GM18519 (cell line): ENCODE data around the gene PPP6R2.

ENCODE experiments used
- ATAC-seq: cut with Tn5 transposase; IDR thresholded peaks from one replicate; pipeline ENCODE4 v1.9.1; 2021; ENCODE audit warnings: mild to moderate bottlenecking, moderate library complexity; ENCODE audit not compliant: unreplicated experiment, low FRiP score

Gene PPP6R2, protein sequence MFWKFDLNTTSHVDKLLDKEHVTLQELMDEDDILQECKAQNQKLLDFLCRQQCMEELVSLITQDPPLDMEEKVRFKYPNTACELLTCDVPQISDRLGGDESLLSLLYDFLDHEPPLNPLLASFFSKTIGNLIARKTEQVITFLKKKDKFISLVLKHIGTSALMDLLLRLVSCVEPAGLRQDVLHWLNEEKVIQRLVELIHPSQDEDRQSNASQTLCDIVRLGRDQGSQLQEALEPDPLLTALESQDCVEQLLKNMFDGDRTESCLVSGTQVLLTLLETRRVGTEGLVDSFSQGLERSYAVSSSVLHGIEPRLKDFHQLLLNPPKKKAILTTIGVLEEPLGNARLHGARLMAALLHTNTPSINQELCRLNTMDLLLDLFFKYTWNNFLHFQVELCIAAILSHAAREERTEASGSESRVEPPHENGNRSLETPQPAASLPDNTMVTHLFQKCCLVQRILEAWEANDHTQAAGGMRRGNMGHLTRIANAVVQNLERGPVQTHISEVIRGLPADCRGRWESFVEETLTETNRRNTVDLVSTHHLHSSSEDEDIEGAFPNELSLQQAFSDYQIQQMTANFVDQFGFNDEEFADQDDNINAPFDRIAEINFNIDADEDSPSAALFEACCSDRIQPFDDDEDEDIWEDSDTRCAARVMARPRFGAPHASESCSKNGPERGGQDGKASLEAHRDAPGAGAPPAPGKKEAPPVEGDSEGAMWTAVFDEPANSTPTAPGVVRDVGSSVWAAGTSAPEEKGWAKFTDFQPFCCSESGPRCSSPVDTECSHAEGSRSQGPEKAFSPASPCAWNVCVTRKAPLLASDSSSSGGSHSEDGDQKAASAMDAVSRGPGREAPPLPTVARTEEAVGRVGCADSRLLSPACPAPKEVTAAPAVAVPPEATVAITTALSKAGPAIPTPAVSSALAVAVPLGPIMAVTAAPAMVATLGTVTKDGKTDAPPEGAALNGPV

DNA sequence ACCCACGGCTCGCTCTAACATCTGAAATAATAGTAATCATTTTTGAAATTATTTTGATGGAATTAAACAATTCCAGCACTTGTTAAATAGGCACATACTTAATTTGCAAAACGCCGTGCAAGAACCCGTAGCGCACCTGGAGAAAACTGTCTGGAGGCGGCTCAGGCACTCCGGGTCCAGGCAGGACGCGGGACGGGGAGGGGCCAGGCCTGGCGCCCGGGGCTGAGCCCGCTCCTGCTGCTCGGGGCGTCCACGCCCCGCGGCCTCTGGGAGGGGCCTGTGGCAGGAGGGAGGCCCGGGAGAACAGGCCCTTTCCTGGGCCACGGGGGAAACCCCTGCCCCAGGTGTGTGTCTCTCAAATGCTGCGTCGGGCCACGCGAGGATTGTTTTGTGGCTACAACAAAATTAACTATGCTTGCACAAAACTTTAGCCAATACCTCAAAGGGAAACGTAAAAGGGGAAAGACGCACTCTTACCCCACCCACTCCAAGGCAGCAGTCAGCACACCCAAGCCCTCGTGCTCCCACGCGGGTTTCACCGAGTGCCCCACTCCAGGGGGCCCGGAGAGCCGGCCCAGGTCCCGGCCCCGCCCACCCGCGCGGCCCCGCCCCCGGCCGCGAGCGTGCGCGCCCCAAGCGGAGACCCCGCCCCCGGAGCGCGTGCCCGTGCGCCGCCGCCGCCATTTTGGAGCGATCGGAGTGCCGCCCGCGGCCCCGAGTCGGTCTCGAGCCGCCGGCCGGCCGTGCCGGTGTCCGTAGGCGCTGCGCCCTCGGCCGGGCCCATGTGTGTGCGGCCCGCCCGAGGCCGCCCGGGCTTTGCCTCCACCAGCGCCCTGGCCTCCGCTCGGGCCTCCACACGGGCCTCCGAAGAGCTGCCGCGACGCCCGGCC, at the start of gene PPP6R2:
PPP6R2 (plus strand) TSS at position 677 of the 890 bp plus-strand sequence. CDS start 50,582 bp downstream, outside the sequence.
- no peak for ATAC-seq

DNA sequence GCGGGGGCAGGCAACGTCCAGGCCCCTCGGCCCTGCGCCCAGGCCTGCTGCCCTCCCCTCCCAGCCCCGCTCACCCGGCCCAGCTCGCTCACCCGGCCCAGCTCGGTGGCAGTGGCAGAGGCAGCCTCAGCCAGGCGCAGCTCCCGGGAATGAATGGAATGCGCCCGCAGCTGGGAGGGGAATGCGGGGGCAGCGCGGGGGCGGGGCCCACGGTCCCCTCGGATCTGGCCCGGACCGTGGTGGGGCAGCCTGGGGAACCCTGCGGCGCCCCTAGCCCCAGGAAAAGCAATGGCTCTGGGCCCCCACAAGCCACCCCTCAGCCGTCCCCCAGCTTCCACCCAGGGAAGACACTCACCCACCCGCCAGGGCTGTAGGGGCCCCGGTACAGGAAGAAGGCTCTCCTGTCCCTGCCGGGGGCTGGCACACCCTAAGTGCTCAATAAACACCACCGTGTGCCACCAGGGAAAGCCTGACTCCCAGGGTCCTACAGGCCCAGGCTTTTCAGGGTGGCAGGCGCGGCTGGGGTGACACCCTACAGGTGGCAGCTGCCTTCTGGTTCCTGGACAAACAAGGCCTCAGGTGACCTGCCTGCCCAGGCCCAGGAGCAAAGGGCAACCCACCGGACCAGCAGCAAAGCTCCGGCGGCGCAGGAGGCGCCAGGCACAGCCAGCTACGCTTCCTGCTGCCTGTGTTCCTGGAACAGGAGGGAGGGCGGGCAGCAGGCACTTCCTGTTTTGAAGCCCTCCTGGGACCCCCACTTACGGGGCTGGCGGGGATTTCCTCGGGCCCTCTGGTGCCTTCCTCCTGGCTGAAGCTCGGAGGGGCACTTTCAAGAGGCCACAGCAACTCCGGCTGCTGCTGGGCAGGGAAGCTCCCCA, 49.4 kb upstream of the PPP6R2 start:
- ATAC-seq, result no peak

DNA sequence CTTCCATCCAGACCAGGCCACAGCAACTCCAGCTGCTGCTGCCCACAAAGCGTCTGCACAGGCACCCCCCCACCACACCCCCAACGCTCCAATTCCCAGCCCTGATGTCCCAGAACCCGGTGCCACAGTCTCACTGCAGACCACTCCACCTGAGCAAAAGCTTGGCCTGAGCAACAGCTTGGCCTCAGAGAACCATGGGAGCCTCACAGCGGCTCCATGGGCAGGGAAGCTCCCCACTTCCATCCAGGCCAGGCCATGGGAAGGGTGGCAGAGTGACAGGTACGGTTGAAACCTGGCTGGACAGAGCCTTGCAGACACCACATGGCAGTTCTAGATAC, 48.8 kb upstream of the PPP6R2 start:
- ATAC-seq, result no peak

DNA sequence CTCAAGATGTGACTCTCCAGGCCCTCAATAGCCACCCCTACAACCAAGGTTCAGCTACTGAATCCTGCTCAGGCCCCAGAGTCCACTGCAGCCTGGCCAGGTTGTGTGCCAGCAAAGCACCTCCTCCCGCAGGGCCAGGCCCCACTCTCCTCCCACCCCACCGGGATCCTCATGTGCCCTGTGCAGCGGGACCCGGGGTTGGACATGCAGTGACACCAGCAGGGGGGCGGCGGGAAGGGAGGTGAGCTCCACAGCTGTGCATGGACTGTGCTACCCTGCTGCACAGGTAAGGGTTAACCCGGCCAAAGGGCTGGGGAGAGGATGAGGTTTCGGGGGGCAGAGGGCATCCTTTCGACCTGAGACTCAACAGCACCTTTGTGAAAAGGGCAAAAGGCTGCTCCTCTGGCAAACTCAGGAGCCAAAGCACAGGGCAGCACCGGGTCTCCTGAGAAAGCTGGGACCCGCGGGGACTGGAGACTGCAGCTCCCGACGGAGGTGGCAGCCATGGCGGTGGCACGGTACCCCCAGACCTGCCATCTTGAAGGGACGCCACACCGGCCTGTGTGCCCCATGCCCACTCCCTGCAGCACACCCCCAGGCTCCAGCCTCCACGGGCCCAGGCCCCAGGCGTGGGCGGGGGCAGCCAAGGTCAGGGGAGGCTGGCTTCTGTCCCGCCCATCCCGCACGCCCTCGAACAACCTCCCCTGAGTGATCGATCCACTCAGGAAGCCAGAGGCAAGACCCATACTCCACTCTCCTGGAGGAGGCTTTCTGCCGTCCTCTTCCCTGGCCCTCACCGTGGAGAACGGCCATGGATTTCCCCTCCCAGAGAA, 46.3 kb upstream of the PPP6R2 start:
- no peak for ATAC-seq

DNA sequence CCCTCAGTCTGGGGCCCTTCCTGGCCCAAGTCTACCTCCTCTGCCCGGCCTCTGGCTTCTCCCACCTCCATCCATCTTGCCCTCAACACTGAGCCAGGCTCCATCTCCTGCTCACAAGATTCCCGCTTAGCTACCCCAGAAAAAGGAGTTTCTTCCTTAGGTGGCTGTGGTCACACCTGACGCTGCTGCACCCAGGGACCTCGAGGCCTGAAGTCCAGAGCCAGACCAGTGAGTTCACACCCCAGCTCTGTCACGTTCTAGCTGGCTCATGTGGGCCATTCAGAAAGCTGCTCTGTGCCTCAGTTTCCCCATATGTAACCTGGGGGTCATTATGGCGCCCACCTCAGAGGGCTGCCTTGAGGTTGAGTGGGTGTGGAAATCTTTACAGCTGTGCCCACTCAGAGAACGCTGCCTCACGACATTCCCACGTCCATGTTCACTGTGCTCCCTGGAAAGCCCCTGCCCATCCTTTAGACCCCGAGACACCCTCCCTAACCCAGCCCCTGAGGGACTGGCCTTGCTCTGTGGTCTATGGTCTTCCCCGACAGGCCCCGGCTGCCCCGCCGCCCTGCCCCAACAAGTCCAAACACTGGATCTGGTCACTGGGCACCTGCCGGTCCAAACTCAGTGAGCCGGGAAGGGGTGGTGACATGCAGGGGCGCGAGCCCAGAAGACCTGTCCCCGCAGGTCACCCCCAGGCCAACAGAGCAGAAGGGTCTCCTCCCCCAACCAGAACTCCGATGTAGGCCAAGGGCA, 45.4 kb upstream of the PPP6R2 start:
- no peak for ATAC-seq

DNA sequence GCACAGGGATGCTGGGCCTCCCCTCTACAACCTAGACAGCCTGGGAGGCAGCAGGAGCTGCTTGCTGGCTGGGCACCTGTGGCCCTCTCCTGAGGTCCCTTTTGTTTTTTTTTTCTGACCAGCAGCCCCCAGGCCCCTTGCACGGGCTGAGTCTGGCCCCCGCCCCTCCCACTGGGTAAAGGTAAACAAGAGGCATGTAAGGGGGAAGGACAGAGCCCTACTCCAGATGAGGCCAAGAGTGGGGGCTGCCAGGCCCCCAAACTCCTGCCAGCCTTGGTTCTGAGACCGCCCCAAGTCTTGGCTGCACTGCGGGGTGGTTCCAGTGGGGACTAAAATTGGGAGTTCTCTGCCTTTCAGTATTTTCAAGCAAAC, 44.9 kb upstream of the PPP6R2 start:
- ATAC-seq, result no peak

DNA sequence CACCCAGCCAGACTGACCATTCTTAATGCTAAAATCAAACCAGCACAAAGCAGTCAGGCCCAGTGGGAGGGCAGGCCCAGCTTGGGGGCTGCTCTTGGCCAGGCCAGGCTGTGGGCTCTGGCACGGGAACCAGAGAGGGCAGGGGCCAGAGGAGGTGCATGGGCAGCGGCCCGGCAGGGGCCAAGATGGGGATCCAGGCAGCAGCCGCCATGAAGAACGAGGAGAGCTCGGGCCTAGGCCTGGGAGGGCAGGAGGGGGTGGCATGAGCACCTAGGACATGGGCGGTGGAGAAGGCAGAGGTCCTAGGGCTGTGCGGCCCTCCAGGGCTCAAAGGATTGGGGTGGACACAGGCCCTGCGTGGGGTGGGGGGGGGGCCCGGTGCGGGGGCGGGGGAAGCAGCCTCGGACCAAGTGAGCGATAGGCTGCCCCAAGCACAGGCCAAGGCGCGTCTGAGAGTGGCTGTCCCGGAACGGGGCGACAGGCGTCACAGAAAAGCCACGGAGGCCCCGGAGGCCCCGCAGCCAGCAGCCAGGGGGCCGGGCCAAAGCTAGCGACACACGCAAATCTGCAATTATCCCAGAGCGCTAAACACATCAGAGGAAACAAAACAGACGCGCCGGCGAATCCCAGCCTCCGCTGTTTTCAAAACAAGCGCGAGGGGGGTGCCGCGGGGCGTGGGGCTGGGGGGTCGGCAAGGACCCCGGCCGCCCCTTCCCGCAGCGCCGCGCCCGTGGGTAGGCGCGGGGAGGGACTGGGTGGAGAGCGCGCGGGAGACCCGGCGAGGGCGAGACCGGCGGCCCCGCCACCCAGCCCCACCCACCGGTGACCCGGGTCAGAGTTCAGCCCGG, 44.0 kb upstream of the PPP6R2 start:
- no peak for ATAC-seq

DNA sequence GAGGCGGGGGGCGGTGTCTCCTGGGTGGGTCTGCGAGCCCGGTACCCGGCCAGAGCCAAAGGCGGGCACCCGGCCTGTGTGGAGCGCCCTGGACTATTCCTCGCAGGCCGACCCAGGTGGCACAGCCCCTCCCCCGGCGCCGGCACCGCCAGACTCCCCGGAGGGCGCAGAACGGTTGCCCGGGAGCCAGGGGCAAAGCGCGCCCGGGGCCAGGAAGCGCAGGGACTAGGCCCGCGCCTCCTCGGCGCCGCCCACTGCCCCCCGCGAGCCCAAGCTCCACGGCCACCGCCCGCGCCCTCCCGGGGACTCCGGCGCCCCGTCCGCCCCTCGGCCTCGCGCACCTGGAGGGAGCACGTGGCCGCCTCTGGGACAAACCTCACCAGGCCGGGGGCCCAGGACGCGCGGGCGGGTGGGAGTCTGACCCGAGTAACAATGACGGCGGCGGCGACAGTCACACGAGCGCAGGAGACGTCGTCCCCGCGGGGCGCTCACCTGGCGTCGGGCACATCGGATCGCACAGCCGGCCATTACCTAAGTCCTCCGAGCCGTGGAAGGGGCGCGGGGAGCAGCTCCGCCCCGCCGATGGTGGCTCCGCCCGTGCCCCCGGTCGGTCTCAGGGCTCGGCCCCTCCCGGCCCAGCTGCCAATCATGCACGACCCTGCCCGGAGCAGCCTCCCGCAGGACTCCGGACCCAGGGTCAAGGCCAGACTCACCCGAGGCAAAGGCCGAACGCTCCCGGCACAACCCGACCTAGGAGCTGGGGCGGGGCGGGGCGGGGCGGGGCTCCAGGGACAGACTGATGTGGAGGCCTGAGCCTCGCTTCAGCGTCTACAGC, 43.1 kb upstream of the PPP6R2 start:
- ATAC-seq, result no peak

DNA sequence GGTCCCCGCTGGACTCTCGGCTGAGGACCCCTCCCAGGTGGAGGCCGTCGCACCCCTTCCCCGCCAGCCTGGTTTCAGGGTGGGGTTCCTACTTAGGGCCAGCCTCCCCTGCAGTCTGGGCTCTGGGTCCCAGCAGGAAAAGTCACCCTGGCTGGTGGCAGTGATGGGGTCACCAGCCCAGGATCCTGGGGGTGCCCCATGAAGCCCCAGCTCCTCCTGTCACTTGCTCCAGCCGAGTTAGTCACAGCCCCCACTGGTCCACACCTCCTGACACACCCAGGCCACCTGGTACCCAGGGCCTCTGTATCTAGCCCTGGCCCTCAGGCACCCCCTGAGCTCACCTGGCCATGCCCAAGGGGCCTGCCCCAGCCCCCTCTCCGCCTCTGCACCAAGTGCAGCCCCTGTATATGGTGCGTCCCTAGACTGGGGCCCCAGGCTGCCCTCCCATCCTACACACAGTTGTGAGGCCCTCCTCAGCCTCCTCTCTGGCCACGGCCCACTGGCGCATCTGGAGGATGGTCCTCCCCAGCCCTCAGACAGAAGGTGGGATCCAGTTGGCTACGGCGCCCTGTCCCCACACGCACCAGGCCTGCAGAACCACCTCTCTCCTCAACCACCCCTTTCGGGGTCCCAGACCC, 42.4 kb upstream of the PPP6R2 start:
- no peak for ATAC-seq

DNA sequence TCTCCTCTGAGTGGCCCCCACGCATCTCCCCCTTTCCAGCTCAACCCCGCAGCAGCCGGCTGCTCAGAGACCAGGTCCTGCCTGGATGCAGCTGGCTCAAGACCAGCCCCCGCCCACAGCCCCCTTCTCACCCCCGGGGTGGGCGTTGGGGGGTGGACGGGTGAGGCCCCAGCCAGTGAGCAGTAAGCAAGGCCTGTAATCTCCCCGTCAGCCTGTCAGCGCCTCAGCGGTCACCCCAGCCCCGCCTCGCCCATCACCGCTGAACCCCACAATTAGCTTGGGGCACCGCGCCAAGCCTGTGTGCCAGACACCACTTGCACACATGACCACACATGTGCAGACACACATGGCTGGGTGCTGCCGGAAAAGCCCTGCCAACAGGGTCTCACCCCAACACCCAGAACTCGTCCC, 41.5 kb upstream of the PPP6R2 start:
- ATAC-seq, result no peak

DNA sequence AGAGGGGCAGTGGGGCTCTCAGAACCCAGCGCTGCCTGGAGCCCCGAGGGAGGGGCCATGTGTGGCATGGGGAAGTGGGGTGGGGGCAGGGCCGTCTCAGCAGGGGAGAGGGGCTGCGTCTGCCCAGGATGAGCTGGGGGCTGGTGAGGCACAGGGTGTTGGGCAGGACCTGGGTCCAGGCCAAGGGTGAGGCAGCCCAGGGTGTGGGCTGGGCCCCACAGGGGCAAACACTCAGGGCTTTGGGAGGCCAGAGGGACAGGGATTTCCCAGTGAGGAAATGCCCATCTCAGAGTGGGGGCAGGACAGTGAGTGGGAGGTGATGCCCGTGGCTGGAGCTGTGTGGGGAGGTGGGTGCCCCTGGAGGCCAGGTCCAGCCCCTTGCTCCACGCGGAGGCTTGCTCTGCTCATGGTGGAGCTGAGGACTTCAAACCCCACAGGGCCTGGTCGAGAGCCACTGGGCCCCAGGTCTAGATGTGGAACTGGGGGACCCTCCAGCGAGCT, 41.0 kb upstream of the PPP6R2 start:
- ATAC-seq, result no peak

DNA sequence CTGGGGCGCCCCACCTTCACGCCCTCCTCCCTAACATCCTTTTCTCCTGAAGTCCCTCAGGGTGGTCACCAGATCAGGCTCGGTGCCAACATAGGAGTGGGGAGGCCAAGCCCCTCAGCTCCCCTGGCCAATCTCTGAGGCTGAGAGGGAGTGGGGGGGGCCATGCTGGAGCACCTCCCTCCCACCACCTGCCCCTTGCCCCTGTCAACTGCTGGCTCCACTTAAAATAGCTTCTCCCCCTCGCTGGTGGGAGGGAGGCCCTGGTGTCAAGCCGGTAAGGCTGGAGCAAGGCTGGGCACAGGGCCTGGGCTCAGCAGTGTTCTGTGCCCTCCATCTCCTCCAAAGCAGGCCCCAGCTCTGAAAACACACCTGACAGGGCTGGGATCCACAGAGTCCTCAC, 40.6 kb upstream of the PPP6R2 start:
- ATAC-seq, result no peak

DNA sequence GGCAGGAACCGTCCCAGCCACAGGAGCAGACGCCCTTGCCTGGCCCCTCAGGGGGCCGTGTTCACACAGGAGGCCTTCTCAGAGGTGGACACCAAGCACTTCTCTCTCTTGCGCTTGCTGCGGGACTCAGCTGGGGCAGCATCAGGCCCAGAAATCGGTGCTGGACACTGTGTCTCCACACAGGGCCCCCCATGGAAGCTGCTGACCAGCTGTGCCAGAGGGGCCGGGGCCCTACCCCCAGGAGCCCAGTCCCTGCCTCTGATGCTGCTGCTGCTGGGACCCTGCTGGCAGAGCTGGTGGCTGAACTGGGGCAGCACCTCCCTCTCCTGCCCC, 39.6 kb upstream of the PPP6R2 start:
- no peak for ATAC-seq

DNA sequence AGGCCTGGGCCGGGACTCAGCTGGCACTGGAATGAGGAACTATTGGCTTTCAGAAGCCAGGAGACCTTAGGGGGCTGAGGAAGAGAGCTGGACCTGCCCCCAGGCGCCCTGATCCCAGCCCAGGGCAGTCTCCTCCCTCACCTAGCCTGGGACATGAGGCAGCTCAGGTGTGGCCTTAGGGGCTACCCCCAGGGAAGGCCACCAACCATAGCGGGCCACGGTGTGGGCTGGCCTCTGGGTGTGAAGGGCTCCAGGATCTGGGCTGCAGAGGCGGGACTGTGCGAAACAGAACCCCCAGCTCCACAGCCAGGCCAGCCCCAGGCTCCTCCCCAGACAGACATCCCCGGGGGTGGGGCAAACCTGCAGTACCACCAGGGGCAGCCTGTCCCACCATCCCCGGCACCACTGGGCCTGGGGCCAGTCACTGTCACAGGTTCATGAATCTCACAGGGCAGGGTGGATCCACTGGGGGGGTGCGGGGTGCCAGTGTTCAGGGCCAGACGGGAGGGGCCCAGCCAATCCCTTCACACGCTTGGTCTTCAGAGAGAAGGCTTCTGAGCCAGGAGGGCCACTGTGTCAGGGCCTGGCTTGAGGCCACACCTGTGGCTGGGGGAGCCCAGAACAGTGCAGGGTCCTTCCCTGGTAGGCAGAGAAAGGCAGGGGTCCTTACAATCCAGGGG, 39.1 kb upstream of the PPP6R2 start:
- no peak for ATAC-seq
